ENCODE results near the gene CBX2.

GRCh38 chr17:79779084-79779529, 1.2 kb downstream of the CBX2 start:
- TF ChIP-seq CTCF (IDR thresholded peaks at IDR 0.05) (no peak), POLR2A (IDR thresholded peaks at IDR 0.05) (no peak)
